ENCODE data around the gene CCPG1.
"Not testable (repeated sequence)": the region's sequence is repeated elsewhere in the genome, so short reads cannot be mapped to it uniquely, and the experiment has no call there.

The CCPG1 gene

DNA sequence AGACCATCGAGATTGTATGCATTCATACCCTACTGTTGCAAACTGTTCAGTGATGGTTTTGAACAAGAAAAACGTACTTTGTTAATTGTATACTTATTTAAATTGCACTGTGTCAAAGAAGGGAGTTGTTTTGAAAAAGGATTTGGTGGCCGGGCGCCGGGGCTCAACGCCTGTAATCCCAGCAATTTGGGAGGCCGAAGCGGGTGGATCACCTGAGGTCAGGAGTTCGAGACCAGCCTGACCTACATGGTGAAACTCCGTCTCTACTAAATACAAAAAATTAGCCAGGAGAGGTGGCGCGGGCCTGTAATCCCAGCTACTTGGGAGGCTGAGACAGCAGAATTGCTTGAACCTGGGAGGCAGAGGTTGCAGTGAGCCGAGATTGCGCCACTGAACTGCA lies 817 bp upstream of the CCPG1 start:
- not testable (repeated sequence) for H3K9me2 ChIP-seq (replicated peaks; ENCODE audit: control insufficient read depth, low read length); H3K9me3 ChIP-seq (ENCODE audit: control insufficient read depth, insufficient read depth, low read length); H3F3A ChIP-seq (ENCODE audit: control insufficient read depth, insufficient read depth); H3K79me2 ChIP-seq (ENCODE audit: control insufficient read depth, low read length); H4K20me1 ChIP-seq (ENCODE audit: control insufficient read depth, insufficient read depth, low read depth, low read length); H3K36me3 ChIP-seq (ENCODE audit: control insufficient read depth, low read length); H3K27me3 ChIP-seq (ENCODE audit: control insufficient read depth, low read length); H3K27ac ChIP-seq (ENCODE audit: low read depth, low read length)
- H3K4me3 ChIP-seq (ENCODE audit: low read length) = peak overlapping the region; percentile 87
- peaks cover 17% of the 10 kb centered on the region for H3K4me1 ChIP-seq (ENCODE audit: control insufficient read depth, low read length)
- peak overlapping the region; percentile 92 for H3K4me2 ChIP-seq (ENCODE audit: low read length)

DNA sequence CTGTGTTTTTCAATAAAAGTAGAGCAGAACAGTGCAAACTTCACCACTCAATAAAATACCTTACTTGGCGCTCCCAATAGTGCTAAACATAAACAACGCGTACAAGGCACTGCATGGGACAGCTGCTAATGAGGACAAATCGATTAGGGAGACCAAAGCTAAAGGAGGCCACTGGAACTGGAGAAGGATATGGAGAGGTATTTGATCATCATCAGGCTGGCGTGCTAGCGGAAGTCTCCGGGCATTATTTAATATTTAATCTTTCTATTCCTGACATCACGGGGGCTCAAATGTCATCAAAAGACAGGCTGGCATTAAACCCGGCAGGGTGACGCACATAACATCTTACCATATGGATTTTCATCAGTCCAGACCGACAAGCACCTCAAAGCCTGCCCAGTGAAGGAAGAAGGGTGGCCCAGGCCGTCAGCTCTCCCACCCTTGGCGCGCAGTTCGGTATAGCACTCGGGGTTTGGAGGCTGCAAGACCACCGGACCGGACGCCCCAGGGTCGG lies 604 bp downstream of the CCPG1 start:
- no peak for TF ChIP-seq CTCF (IDR thresholded peaks at IDR 0.05; ENCODE audit: low read depth, low read length, poor library complexity, severe bottlenecking)
- TF ChIP-seq EZH2phosphoT487 (IDR thresholded peaks at IDR 0.05; ENCODE audit: borderline replicate concordance, low read length) = no peak
- peaks cover 3% of the 10 kb centered on the region; the same call in 1 of the 2 replicates for H3K79me2 ChIP-seq (ENCODE audit: control insufficient read depth, low read length)
- no peak overlapping the region for H3K27ac ChIP-seq (ENCODE audit: low read depth, low read length)
- H3K9me3 ChIP-seq (ENCODE audit: control insufficient read depth, insufficient read depth, low read length) = no peaks in the 10 kb centered on the region
- H4K20me1 ChIP-seq (ENCODE audit: control insufficient read depth, insufficient read depth, low read depth, low read length) = no peaks in the 10 kb centered on the region
- H3K9me2 ChIP-seq (replicated peaks; ENCODE audit: control insufficient read depth, low read length) = no peaks in the 10 kb centered on the region
- peaks cover 31% of the 10 kb centered on the region for H3K4me1 ChIP-seq (ENCODE audit: control insufficient read depth, low read length)
- peak overlapping the region; percentile 87 for H3K4me3 ChIP-seq (ENCODE audit: low read length)
- no peaks in the 10 kb centered on the region for H3K36me3 ChIP-seq (ENCODE audit: control insufficient read depth, low read length)
- peaks cover 2% of the 10 kb centered on the region; the same call in 1 of the 2 replicates for H3F3A ChIP-seq (ENCODE audit: control insufficient read depth, insufficient read depth)
- H3K27me3 ChIP-seq (ENCODE audit: control insufficient read depth, low read length) = no peaks in the 10 kb centered on the region
- H3K4me2 ChIP-seq (ENCODE audit: low read length) = peak overlapping the region; percentile 92

- H3K27ac ChIP-seq (ENCODE audit: low read depth, low read length) = peak overlapping the region; percentile 20
- H3F3A ChIP-seq (ENCODE audit: control insufficient read depth, insufficient read depth) = no peaks in the 10 kb centered on the region
- H3K27me3 ChIP-seq (ENCODE audit: control insufficient read depth, low read length) = no peaks in the 10 kb centered on the region
- no peaks in the 10 kb centered on the region for H3K9me2 ChIP-seq (replicated peaks; ENCODE audit: control insufficient read depth, low read length)
- peaks cover 3% of the 10 kb centered on the region; the same call in 1 of the 2 replicates for H3K79me2 ChIP-seq (ENCODE audit: control insufficient read depth, low read length)
- no peak for TF ChIP-seq EZH2phosphoT487 (IDR thresholded peaks at IDR 0.05; ENCODE audit: borderline replicate concordance, low read length)
- TF ChIP-seq CTCF (IDR thresholded peaks at IDR 0.05; ENCODE audit: low read depth, low read length, poor library complexity, severe bottlenecking) = no peak
- peak overlapping the region; percentile 44 for H3K4me3 ChIP-seq (ENCODE audit: low read length)
- no peaks in the 10 kb centered on the region for H4K20me1 ChIP-seq (ENCODE audit: control insufficient read depth, insufficient read depth, low read depth, low read length)
- H3K36me3 ChIP-seq (ENCODE audit: control insufficient read depth, low read length) = no peaks in the 10 kb centered on the region
- peaks cover 30% of the 10 kb centered on the region for H3K4me1 ChIP-seq (ENCODE audit: control insufficient read depth, low read length)
- H3K9me3 ChIP-seq (ENCODE audit: control insufficient read depth, insufficient read depth, low read length) = no peaks in the 10 kb centered on the region
- H3K4me2 ChIP-seq (ENCODE audit: low read length) = peak overlapping the region; percentile 46
Measured at GRCh38 chr15:55403531-55403930, 4.6 kb downstream of the CCPG1 start.

- H3K9me3 ChIP-seq (ENCODE audit: control insufficient read depth, insufficient read depth, low read length) = no peaks in the 10 kb centered on the region
- H3K4me1 ChIP-seq (ENCODE audit: control insufficient read depth, low read length) = peaks cover 29% of the 10 kb centered on the region
- no peaks in the 10 kb centered on the region for H3K36me3 ChIP-seq (ENCODE audit: control insufficient read depth, low read length)
- no peaks in the 10 kb centered on the region for H3K27me3 ChIP-seq (ENCODE audit: control insufficient read depth, low read length)
- H3K27ac ChIP-seq (ENCODE audit: low read depth, low read length) = no peak overlapping the region
- peaks cover 3% of the 10 kb centered on the region; the same call in 1 of the 2 replicates for H3K79me2 ChIP-seq (ENCODE audit: control insufficient read depth, low read length)
- H3F3A ChIP-seq (ENCODE audit: control insufficient read depth, insufficient read depth) = no peaks in the 10 kb centered on the region
- no peaks in the 10 kb centered on the region for H3K9me2 ChIP-seq (replicated peaks; ENCODE audit: control insufficient read depth, low read length)
- no peaks in the 10 kb centered on the region for H4K20me1 ChIP-seq (ENCODE audit: control insufficient read depth, insufficient read depth, low read depth, low read length)
- TF ChIP-seq CTCF (IDR thresholded peaks at IDR 0.05; ENCODE audit: low read depth, low read length, poor library complexity, severe bottlenecking) (no peak), EZH2phosphoT487 (IDR thresholded peaks at IDR 0.05; ENCODE audit: borderline replicate concordance, low read length) (no peak)
- peak overlapping the region; percentile 46; the same call in 1 of the 2 replicates for H3K4me2 ChIP-seq (ENCODE audit: low read length)
- no peak overlapping the region for H3K4me3 ChIP-seq (ENCODE audit: low read length)
Measured at GRCh38 chr15:55402707-55403106, 5.5 kb downstream of the CCPG1 start.
